ENCODE results near the gene SYNGR3.

GRCh38 chr16:1950559-1950958 lies 39.2 kb upstream of the SYNGR3 start:
- TF ChIP-seq, protein P1, sequence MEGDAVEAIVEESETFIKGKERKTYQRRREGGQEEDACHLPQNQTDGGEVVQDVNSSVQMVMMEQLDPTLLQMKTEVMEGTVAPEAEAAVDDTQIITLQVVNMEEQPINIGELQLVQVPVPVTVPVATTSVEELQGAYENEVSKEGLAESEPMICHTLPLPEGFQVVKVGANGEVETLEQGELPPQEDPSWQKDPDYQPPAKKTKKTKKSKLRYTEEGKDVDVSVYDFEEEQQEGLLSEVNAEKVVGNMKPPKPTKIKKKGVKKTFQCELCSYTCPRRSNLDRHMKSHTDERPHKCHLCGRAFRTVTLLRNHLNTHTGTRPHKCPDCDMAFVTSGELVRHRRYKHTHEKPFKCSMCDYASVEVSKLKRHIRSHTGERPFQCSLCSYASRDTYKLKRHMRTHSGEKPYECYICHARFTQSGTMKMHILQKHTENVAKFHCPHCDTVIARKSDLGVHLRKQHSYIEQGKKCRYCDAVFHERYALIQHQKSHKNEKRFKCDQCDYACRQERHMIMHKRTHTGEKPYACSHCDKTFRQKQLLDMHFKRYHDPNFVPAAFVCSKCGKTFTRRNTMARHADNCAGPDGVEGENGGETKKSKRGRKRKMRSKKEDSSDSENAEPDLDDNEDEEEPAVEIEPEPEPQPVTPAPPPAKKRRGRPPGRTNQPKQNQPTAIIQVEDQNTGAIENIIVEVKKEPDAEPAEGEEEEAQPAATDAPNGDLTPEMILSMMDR (IDR thresholded peaks at IDR 0.05; ENCODE audit: low read depth, low read length), result no peak
- no peak for TF ChIP-seq EZH2phosphoT487 (IDR thresholded peaks at IDR 0.05; ENCODE audit: low read depth)
